GM18861 (cell line): ENCODE data around the gene N4BP2L2.

Source experiments
- ATAC-seq: cut with Tn5 transposase; IDR thresholded peaks from one replicate; pipeline ENCODE4 v1.9.1; 2021; ENCODE audit not compliant: unreplicated experiment

N4BP2L2 gene

DNA sequence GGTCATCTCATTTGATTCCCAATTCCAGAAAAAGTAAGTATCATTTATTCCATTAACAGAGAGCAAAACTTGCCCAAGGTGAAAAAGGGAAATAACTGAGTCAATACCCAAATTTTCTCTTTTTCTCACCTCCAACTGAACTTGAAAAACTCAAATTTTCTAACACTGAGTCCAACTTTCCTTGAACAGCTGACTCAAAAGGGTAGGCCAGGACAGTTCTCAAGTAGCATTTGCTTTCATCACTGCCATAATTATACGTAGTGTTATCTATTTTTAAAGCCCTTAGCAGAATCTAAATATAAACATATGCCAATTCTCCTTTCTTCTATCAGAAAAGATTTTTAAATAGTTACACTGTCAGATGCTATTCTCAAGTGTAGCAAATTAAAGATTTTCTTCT, 3.5 kb downstream of the N4BP2L2 start:
- ATAC-seq: no peak

DNA sequence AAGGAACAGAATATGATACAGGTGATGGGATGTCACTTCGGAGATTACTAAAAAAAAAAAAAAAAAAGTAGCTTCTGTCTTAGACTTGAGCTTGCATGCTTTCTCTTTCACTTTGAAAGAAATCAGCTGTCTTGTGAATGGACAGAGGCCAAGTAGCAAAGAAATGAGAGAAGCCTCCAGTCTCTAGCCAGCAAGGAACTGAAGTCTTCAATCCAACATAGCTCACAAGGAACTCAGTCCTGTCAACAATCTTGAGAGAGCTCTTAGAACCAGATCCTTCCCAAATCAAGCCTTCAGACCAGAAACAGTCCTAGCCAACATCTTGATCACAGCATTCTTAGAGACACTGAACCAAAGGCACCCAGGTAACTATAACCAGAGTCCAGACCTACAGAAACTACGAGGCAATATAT, 7.7 kb downstream of the N4BP2L2 start:
- ATAC-seq: peak; percentile 66

DNA sequence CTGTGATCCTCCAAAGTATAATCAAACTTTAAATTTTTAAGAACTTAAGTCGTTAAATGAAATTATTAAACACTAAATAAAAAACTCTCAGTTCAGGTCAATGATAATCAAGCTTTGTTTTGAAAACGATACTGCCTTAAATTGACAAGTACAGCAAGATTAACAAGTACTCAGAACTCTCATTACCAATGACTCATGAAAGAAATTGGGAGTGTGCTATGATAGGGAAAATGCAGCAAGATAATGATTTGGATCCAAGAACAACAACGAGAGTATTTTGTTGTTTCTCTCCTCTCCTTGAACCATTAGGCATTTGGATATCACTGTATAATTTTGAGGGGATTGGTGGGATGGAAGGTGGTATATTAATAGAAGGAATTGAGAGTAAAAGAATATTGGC, 10.2 kb downstream of the N4BP2L2 start:
- no peak for ATAC-seq

DNA sequence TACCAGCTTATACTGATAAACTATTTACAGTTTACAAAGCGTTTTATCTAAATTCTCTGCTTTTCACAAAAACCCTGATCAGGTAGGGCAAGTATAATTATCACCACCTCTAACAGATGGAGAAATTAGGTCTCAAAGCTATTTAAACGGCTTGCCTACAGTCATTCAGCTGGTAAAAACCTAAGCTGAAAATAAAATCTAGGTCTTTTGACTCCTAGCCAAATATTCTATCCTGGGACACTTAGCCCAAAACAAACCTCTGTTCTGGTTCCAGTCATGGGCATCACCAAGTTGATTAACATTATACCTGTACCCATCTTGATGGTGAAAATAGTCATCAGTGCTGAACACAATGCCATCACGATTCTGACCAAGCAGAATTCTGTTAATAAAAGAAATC, 11.4 kb downstream of the N4BP2L2 start:
- ATAC-seq: no peak

DNA sequence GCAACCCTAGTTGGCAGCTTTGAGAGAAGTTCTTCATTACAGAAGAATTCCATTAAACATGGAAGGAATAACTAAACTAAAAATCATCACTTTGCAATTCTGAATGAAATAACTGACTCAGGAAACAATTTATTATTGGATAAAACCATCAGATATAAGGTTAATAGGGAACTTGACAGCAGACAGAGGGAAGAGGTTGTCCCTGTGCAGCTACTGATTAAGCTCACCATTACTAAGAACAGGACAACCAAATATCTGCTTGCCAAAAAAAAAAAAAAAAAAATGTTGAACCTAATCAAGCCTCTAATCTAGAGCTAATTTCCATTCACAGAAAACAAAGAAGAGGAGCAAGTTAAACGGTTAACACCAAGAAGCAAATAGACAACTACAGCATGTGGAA, 12.8 kb downstream of the N4BP2L2 start:
- no peak for ATAC-seq

DNA sequence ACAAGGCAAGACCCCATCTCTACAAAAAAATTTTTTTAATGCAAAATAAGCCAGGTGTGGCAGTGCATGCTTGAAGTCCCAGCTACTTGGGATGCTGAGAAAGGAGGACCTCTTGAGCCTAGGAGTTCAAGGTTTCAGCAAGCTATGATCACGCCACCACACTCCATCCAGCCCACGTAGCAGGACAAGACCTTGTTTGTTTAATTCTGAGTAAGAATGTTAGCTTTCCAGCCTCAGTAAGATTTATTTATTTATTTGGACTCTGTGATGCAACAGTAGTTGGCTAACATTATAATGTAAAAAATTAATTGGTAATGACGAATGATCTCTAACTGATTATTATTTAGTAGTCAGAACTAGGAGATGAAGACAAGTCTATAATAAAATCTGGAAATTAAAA, 23.3 kb downstream of the N4BP2L2 start:
- no peak for ATAC-seq

DNA sequence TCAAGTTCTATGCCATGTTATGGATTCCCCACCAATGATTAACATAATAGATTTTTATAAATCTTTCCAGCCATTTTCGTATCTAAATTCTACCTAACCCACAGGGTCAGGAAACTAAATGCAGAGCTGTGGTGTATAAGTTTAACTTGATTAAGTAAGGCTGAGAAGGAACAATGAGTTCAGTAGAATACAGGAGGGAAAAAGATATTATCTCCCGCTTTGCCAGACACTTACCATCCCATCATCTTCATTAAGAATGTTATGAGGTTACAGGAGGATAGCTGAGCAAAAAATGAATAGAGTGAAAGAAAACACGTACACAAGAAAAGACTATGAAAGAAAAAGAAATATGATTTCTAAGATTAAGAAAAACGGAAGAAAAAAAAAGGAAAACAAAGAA, 27.1 kb downstream of the N4BP2L2 start:
- no peak for ATAC-seq

DNA sequence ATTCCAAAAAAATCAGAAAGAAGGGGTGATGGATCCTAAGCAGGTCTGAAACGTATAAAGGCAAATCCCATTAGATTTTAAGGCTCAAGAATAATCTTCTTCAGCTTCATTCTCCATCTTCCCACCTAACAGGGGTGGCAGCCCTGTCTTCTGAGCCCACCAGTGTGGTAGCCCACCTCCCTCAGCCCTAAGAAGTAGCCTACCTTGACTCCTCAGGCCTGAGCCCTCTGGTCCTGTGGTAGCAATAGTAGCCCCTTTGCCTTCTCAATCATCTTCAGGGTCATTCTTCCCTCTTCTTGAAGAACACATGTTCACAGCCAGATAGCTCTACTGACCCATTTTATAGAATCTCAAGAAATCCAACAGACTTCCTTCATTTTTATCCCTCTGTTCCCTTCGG, 33.7 kb downstream of the N4BP2L2 start:
- ATAC-seq: no peak

DNA sequence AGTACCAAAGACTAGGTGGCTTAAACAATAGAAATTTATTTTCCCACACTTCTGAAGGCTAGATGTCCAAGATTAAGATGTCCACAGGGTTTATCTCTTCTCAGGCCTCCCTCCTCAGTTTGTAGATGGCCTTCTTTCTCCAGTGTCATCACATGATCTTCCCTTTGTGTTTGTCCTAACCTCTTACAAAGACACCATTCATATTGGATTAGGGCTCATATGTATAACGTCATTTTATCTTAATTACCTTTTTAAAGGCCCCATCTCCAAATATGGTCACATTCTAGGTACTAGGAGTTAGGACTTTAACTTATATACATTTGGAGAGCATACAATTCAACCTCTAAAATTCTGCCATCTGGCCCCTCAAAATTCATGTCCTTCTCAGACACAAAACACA, 34.3 kb downstream of the N4BP2L2 start:
- no peak for ATAC-seq

DNA sequence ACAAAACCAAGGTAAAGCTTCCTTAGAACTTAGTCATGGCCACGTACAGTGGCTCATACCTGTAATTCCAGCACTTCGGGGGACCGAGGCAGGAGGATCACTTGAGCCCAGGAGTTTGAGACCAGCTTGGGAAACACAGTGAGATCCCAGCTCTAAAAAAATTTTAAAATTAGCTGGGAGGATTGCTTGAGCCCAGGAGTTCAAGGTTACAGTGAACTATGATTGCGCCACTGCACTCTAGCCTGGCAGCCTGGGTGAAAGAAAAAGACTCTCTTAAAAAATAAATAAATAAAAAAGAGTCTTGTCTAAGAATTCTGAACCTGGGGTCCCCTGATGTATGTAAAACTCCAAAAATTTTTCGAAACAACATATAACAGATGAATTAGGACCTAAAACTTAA, 34.9 kb downstream of the N4BP2L2 start:
- no peak for ATAC-seq

DNA sequence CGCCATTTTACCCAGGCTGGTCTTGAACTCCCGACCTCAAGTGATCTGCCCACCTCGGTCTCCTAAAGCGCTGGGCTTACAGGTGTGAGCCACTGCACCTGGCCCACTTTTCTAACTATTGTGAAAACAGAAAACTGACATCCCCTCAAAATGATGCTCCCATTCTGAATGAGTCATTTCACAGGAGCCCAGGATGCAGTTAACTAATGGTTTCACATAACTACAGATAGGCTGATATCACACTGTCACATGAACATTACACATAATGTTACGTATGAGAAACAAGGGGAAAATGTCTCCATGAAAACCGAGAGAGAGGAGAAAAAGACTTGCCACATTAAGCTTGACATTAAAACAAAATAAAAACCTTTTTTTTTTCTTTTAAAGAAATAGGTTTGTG, 37.5 kb downstream of the N4BP2L2 start:
- no peak for ATAC-seq

DNA sequence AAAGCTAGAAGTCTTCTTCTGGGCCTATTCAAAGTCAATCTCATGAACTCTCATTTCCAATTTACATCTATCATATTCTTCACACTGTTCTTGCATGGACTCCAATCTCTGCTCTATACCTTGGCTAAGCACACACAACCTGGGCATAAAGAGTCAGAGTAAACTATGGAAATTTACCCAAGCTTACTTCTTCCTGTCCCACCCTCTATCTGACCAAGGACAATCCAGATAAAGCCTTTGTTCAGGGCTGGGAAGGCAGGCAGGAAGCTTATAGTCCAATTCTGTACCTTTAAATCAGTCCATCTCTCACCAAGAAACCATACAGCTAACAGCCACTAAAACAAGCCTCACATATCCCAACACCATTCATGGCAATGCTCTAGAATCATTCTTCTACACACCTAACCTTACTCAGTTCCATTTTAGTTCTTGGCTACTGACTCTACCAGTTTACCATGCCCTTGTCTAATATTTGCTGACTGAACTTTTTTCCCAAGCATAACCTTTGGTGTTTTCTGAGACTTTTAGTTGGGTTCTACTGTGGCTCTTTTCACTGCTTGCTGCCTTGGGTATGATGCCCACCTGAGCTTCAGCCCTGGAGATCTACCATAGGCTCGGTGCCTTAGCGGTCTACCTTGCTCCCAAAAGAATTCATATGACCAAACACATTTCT, 38.9 kb downstream of the N4BP2L2 start:
- ATAC-seq: no peak

DNA sequence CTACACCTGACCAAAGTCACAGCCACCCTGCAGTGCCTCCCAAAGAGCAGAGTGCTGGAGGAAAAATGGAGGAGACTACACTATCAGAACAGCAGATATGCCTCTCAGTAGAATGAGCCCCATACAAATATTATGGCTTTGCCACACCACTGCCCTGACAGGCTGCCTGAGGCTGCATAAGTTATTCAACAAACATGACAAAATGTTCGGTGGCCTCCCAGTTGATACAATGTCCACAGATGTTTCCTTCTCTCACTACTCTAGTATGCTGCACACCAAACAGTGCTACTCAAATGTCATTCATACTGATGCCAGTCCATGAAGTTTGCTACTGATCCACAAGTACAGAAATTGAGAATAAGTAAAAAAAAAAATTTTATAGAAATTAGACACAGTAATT, 41.0 kb downstream of the N4BP2L2 start:
- ATAC-seq: no peak

DNA sequence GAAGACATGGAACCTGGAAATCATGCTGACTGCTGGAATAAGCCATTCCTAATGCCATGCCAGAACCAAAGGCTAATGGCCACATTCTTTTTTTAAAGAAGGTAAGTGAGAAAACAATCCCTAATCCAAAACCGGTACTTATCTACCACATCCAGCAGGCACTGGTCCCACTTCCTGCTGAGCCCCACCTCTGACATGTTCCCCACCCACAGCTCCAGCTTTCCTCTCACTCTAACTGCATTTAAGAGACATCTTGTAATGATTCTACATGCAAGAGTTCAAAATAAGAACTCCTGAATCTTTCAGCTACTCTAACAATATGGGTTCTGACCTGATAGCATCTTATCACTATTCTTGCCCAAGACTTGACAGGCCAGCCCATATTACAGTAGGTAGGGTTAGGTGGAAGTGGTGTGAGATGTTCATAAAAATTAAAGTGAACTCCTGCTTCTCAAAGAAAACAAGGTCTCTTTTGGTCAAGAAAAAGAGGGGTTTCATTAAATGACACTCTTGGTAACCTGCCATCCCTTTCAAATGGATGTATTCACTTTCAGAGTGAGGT, 41.9 kb downstream of the N4BP2L2 start:
- no peak for ATAC-seq

DNA sequence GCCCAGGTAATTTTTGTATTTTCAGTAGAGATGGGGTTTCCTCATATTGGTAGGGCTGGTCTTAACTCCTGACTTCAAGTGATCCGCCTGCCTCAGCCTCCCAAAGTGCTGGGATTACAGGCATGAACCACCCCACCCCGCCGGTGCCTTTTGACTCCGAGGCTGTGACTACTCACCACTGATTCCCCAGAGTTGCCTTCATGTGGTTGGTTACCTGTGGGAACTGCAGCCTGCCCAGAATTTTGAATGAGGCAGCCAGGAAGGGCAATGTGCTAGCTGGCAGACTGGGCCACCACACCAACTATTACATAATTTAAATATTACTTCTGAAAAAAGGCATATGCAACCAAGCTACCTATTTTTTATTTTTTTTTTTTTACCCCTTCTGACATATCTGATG, 42.8 kb downstream of the N4BP2L2 start:
- ATAC-seq: no peak

DNA sequence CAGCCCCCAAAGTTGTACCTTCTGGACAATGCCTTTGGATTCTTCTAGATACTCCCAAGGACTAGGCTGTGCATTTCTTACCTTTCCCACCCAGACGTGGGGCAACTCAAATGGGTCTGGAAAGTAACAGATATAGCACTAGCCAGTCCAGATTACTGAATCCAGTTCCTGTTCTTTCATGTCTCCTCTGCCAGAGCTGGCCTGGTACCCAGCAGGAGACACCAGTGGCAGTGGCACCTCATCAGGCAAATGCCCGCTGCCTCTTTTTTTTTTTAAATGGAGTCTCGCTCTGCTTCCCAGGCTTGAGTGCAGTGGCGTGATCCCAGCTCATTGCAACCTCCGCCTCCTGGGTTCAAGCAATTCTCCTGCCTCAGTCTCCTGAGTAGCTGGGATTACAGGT, 43.2 kb downstream of the N4BP2L2 start:
- ATAC-seq: no peak

DNA sequence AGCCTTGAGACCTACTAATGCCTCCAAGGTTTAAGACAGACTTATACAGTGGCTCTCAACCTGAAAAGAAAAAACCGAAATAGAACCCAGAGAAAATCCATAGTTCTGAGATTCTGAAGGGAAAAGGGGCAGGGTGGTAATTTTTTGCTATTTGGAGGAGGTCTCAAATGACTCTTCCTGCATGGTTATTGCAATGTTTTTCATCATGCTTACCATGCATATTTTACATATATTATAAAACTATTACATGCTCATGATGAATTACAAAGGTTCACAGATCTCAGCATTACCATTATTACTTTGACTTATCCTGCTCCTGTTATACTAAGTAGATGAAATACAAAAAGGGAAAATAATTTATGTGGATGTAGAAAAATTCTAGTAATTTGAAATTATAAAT, 47.6 kb downstream of the N4BP2L2 start:
- ATAC-seq: no peak

DNA sequence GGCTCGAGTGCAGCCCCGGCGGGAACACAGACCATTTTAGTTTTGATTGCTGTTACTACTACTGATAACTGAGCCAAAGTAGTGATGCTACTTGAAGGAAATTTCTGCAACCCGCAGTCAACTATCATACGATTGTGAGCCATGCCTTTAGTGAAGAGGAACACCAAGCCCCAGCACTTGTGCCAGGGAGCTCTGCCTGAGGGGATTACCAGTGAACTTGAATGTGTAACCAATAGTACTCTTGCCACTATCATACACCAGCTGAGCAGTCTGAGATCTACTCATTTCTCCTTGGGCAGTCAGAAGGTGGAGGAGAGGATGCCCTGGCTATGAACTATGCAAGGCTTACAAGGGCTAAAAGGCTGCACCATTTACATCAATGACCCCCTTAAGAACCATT, 61.7 kb downstream of the N4BP2L2 start:
- no peak for ATAC-seq

DNA sequence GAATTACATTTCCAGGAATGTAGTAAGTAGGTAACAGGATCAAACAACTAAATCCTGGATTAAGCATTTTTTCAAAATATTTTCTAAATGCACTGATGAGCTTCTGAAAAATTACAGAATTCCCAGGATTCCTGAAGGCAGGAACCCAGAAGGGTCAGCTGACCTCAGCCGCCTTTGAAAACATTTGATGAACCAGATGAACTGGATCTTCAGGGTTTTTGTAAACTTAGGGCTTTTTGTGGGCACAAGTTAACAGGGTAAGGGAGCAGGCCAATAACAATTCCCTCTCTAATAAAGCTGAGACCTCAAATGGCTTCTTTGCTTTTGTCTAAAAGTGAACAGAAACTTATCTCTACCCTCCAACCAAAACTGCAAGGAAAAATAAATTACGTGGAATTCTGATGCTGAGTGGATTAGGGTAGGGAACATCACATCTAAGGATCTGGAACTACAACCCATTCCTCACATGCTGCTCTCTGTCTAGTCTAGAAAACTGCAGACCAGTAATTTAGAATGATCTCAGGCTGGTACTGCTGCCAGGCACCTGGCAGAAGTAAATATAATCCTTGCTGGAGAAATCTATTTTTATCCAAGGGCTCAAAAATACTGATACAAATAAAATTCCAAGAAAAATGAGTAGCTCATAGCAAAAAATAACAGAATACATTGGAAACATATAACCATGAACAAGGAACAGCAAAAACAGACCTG, 62.4 kb downstream of the N4BP2L2 start:
- ATAC-seq: no peak

DNA sequence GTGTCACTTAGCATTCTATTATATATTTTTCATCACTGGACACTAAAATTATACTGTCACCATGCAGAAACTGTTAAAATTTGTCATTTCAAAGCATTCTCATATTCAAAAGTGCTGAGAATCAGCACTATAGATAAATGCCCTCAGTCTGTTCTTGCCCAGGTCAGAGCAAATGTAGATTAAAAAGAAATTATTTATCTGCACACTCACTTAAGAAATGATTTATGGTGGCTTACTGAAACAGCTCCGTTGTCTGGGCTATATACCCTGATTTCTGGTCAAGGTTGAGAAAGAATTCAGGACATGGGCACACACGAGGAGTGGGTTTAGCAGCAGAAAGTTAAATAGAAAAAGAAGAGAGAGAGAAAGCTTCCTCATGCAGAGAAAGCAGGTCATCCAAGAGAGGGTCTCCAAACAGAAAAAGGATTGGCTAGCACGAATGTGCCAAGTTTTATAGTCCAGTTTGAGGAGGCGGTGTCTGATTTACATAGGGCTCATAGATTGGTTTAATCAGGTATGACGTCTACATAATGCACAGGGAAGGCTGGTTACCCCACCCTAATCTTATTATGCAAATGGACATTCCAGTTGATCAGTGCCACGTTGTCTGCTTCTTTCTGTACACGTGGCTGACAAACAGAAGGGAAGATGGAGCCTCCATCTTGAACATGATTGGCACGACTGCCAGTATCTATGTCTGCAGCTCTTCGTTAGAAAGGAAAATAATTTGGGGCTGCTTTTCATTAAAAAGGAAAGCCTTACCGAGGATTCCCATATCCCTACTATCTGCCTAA, 63.4 kb downstream of the N4BP2L2 start:
- ATAC-seq: no peak

DNA sequence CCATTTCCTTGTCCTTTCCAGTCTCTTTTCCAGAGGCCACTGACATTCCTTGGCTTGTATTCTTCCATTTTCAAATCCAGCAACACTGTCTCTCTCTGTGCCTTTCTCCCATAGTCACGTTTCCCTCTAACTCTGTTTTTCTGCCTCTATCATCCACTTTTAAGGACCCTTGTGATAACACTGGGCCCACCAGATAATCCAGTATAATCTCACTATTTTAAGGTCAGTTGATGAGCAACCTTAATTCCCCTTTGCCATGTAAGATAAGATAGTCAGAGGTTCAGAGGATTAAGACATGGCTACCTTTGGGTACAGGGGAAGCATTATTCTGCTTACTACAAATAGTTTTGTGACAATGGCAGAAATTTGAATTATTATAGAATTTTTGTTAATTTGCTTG, 64.9 kb downstream of the N4BP2L2 start:
- no peak for ATAC-seq

DNA sequence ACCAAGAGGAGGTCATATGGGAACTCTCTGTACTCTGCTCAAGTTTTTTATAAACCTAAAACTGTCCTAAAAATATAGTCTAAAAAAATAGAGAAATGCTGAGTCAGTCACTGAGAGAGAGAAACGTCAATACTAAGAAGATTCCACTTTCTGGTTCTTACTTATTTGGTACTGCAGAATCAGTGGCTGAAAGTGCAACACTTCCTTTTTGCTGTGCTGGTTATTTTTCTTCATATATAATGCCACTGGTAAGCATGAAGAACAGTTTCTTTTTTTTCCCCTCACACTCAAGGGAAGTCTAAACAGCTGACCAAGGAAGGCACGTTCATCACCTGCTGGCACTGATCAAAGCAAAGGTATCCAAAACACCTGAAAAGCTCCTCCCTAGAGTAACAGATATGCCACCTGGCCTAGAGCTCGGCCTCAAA, 66.4 kb downstream of the N4BP2L2 start:
- ATAC-seq: no peak
